PC-3 (cell line): ENCODE data around the gene PRKN. TPM values are rescaled to one million over a fixed set of nuclear protein-coding genes. Genes with fewer than 3 reads are reported as not detected.

ENCODE experiments used
- ATAC-seq: fragments of 200-7000 bp; cut with Tn5 transposase; 2 replicates; pipeline ENCODE4 v1.9.1; 2020; ENCODE audit warnings: mild to moderate bottlenecking, moderate library complexity
- BruUV-seq: library from RNA; stranded (reverse); fragments of 400-500 nt; replicated peaks from 2 replicates; lab custom pipeline; 2021; lab: Mats Ljungman, UMichigan
- CTCF ChIA-PET: fragments of 300-600 bp; sonication (Branson Sonifier 250); formaldehyde crosslinking; loops from one replicate; lab custom pipeline; 2022; ENCODE audit warnings: antibody characterized with exemption; lab: Charles Lee
- POLR2A ChIA-PET: fragments of 300-600 bp; sonication (Branson Sonifier 250); formaldehyde crosslinking; loops from one replicate; lab custom pipeline; 2022; ENCODE audit warnings: antibody characterized with exemption; ENCODE audit not compliant: unreplicated experiment; lab: Charles Lee
- DNase-seq: peaks from one replicate; pipeline ENCODE4 v3.0.0-alpha.2; 2015
- H2AFZ ChIP-seq: fragments of 300-600 bp; sonication (generic); 2 replicates; pipeline ENCODE4 v1.6.0; 2016; ENCODE audit warnings: antibody characterized with exemption, low read length
- H3F3A ChIP-seq: fragments of 300-600 bp; sonication (generic); one replicate; pipeline ENCODE4 v1.6.0; 2017; ENCODE audit warnings: antibody characterized with exemption, low read length, control low read depth, mild to moderate bottlenecking; ENCODE audit not compliant: unreplicated experiment
- H3K27ac ChIP-seq: fragments of 300-600 bp; sonication (generic); 2 replicates; pipeline ENCODE4 v1.5.1; 2016; ENCODE audit warnings: mild to moderate bottlenecking, low read length
- H3K27me3 ChIP-seq: fragments of 300-600 bp; sonication (generic); 2 replicates; pipeline ENCODE4 v1.6.1; 2016; ENCODE audit warnings: low read length, mixed read lengths
- H3K36me3 ChIP-seq: fragments of 300-600 bp; sonication (generic); 2 replicates; pipeline ENCODE4 v1.6.1; 2016; ENCODE audit warnings: low read depth, mixed run types, low read length, mixed read lengths
- H3K4me1 ChIP-seq: fragments of 300-600 bp; sonication (generic); 2 replicates; pipeline ENCODE4 v1.5.1; 2016; ENCODE audit warnings: low read length; ENCODE audit not compliant: insufficient read depth
- H3K4me2 ChIP-seq: fragments of 300-600 bp; sonication (generic); 2 replicates; pipeline ENCODE4 v1.6.0; 2016; ENCODE audit warnings: low read length
- H3K4me3 ChIP-seq: fragments of 300-600 bp; sonication (generic); 2 replicates; pipeline ENCODE4 v1.5.1; 2016; ENCODE audit warnings: mild to moderate bottlenecking, low read length, mixed read lengths
- H3K79me2 ChIP-seq: fragments of 300-600 bp; sonication (generic); 2 replicates; pipeline ENCODE4 v1.6.1; 2017; ENCODE audit warnings: low read length, mixed read lengths
- H3K9ac ChIP-seq: fragments of 300-600 bp; sonication (generic); 2 replicates; pipeline ENCODE4 v1.6.0; 2016; ENCODE audit warnings: mild to moderate bottlenecking, low read length
- H3K9me2 ChIP-seq: fragments of 300-600 bp; sonication (generic); replicated peaks from 2 replicates; pipeline ENCODE4 v1.6.1; 2016; ENCODE audit warnings: mixed run types, low read length, mixed read lengths
- H3K9me3 ChIP-seq: fragments of 300-600 bp; sonication (generic); 2 replicates; pipeline ENCODE4 v1.6.1; 2016; ENCODE audit warnings: low read length, mixed read lengths
- H4K20me1 ChIP-seq: fragments of 300-600 bp; sonication (generic); 2 replicates; pipeline ENCODE4 v1.6.1; 2016; ENCODE audit warnings: low read length, mixed read lengths
- EZH2 ChIP-seq: fragments of 300-600 bp; sonication (generic); IDR thresholded peaks from one replicate; pipeline ENCODE4 v1.6.1; 2017; ENCODE audit warnings: antibody characterized with exemption, mild to moderate bottlenecking, low read length; ENCODE audit not compliant: unreplicated experiment
- EZH2phosphoT487 ChIP-seq: fragments of 300-600 bp; sonication (generic); IDR thresholded peaks from 2 replicates; pipeline ENCODE4 v1.6.1; 2018; ENCODE audit warnings: mild to moderate bottlenecking, antibody characterized with exemption, low read length, borderline replicate concordance
- intact Hi-C: fragments of 100-400 bp; cut with micrococcal nuclease; formaldehyde crosslinking; loops from 2 replicates; pipeline ENCODE4 v1.9.0; 2023
- total RNA-seq: library from RNA; depleted of rRNA; stranded (reverse); fragments of >200 nt; gene quantifications from 2 replicates; pipeline ENCODE4 v1.2.3, GENCODE V29; 2014
- TF ChIP-seq, protein P1 (sequence below): fragments of 300-600 bp; sonication (generic); conservative IDR thresholded peaks from 2 replicates; pipeline ENCODE4 v1.5.1; 2017; ENCODE audit warnings: antibody characterized with exemption, low read depth, mild to moderate bottlenecking, low read length

The PRKN gene
- total RNA-seq, 1 experiment from 2014 or later, result not detected

DNA sequence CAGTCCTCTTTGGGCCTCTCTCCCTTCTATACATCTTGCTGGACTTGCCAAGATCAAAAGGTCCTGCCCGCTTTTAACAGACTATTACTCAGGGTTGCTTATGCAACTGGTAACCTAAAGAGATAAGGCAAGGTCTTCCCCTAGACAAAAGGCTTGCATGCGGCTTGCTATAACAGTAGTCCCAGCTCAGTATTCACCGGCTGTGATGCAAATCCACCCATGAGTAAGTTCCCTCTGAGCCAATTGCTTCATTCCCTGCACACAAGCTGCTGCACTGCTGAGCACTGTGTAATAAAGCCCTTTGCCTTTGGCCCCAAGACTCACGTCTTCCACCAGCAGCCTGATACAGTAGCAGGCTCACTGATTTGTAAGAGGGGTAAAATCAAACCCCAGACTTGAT, 363.8 kb downstream of the PRKN start:
- H3K36me3 ChIP-seq, result no peaks in the 10 kb centered on the region
- H2AFZ ChIP-seq, result no peak overlapping the region
- no peak for TF ChIP-seq EZH2phosphoT487
- no peak for TF ChIP-seq EZH2
- TF ChIP-seq, protein P1, sequence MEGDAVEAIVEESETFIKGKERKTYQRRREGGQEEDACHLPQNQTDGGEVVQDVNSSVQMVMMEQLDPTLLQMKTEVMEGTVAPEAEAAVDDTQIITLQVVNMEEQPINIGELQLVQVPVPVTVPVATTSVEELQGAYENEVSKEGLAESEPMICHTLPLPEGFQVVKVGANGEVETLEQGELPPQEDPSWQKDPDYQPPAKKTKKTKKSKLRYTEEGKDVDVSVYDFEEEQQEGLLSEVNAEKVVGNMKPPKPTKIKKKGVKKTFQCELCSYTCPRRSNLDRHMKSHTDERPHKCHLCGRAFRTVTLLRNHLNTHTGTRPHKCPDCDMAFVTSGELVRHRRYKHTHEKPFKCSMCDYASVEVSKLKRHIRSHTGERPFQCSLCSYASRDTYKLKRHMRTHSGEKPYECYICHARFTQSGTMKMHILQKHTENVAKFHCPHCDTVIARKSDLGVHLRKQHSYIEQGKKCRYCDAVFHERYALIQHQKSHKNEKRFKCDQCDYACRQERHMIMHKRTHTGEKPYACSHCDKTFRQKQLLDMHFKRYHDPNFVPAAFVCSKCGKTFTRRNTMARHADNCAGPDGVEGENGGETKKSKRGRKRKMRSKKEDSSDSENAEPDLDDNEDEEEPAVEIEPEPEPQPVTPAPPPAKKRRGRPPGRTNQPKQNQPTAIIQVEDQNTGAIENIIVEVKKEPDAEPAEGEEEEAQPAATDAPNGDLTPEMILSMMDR, result no peak
- H3K9me3 ChIP-seq, result no peaks in the 10 kb centered on the region
- no peaks in the 10 kb centered on the region for H3K27me3 ChIP-seq
- H3K4me2 ChIP-seq, result no peak overlapping the region
- no peaks in the 10 kb centered on the region for H3K4me1 ChIP-seq
- H3K79me2 ChIP-seq, result no peaks in the 10 kb centered on the region
- no peaks in the 10 kb centered on the region for H3F3A ChIP-seq
- no peak overlapping the region for H3K9ac ChIP-seq
- ChIA-PET CTCF (no interaction called here), POLR2A (no interaction called here)
- intact Hi-C loops, result no loop called here
- no peak overlapping the region for H3K4me3 ChIP-seq
- BruUV-seq, result no TSS peak
- ATAC-seq, result no peak
- no peaks in the 10 kb centered on the region for H4K20me1 ChIP-seq
- no peak for DNase-seq
- no peak overlapping the region for H3K27ac ChIP-seq
- H3K9me2 ChIP-seq, result no peaks in the 10 kb centered on the region

DNA sequence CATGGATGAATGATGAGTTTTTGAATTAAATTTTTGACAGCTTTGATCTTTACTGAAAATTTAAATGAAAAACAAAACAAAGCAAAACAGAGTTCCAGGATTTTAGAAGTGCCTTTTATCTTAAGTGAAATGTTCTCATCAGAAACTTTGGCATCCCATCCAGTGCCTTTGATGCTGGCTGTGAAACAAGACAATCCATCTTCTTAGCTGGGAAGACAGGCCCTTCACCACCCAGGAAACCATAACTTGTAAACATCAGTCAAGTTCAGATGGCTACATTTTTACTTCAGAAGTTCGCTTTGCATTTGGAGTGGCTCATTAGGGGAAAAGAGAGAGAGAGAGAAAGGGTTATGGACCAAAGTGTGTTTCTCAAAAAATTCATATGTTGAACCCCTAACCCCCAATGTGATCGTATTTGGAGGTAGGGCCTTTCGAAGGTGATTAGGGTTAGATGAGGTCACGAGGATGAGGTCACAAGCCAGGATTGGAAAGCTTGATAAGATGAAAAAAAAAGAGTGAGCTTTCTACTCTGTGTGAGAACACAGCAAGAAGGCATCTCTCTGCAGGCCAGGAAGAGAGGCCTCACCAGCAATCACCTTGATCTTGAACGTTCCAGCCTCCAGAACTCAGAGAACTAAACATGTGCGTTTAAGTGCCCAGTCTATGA, 366.5 kb downstream of the PRKN start:
- Histone ChIP-seq H2AFZ (no peak overlapping the region), H3F3A (no peaks in the 10 kb centered on the region), H3K36me3 (no peaks in the 10 kb centered on the region), H3K4me3 (no peak overlapping the region), H3K79me2 (no peaks in the 10 kb centered on the region), H4K20me1 (no peaks in the 10 kb centered on the region), H3K27ac (no peak overlapping the region), H3K9me3 (no peaks in the 10 kb centered on the region), H3K27me3 (no peaks in the 10 kb centered on the region; the same call in 1 of the 2 replicates), H3K9me2 (no peaks in the 10 kb centered on the region), H3K4me2 (no peak overlapping the region), H3K9ac (no peak overlapping the region), H3K4me1 (no peaks in the 10 kb centered on the region)
- BruUV-seq, result no TSS peak
- TF ChIP-seq EZH2 (no peak), EZH2phosphoT487 (no peak)
- TF ChIP-seq, protein P1, result no peak
- ChIA-PET CTCF (no interaction called here), POLR2A (no interaction called here)
- intact Hi-C loops, result no loop called here
- DNase-seq (no peak), ATAC-seq (no peak)

DNA sequence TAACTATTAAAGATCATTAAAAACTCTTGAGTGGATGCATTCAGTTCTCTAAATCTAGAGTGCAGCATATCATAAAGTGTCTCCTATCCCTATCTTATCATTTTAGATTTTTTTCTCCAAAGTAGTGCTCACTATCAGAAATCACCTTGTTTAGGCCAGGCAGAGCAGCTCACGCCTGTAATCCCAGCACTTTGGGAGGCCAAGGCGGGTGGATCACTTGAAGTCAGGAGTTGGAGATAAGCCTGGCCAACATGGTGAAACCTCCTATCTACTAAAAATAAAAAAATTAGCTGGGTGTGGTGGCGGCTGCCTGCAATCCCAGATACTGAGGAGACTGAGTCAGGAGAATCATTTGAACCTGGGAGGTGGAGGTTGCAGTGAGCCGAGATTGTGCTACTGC, 368.9 kb downstream of the PRKN start:
- Histone ChIP-seq H3K4me3 (no peak overlapping the region), H3K9ac (no peak overlapping the region), H3K27ac (no peak overlapping the region), H3K4me1 (no peaks in the 10 kb centered on the region), H3F3A (no peaks in the 10 kb centered on the region), H3K36me3 (no peaks in the 10 kb centered on the region), H4K20me1 (no peaks in the 10 kb centered on the region), H3K4me2 (no peak overlapping the region), H3K79me2 (no peaks in the 10 kb centered on the region), H3K9me3 (no peaks in the 10 kb centered on the region), H3K27me3 (no peaks in the 10 kb centered on the region; the same call in 1 of the 2 replicates), H2AFZ (no peak overlapping the region), H3K9me2 (no peaks in the 10 kb centered on the region)
- ATAC-seq, result no peak
- TF ChIP-seq EZH2 (no peak), EZH2phosphoT487 (no peak)
- TF ChIP-seq, protein P1, result no peak
- no peak for DNase-seq
- CTCF ChIA-PET, result no interaction called here
- intact Hi-C loops, result no loop called here
- BruUV-seq, result no TSS peak
- POLR2A ChIA-PET, result no interaction called here
